Aorta (tissue), 5 donors: Measurements from ENCODE around the gene BHLHA15. TPM values are rescaled to one million over a fixed set of nuclear protein-coding genes. Genes with fewer than 3 reads are reported as not detected.

Experiments used
- ATAC-seq: fragments of 200-7000 bp; cut with Tn5 transposase; one replicate; pipeline ENCODE4 v1.9.1; 2022; ENCODE audit warnings: moderate library complexity; ENCODE audit not compliant: low FRiP score
- DNase-seq, 2 donors: peaks; one replicate each; pipeline ENCODE4 v3.0.0-alpha.2; 2020
- H3K27ac ChIP-seq, 2 donors: one replicate each; pipeline ENCODE4 v1.5.1; 2013; ENCODE audit warnings: low read length in 2 of 2, mild to moderate bottlenecking in 2 of 2, moderate library complexity in 2 of 2, control low read depth in 1 of 2, inconsistent platforms in 1 of 2, low read depth in 1 of 2
- H3K27me3 ChIP-seq, 2 donors: one replicate each; pipeline ENCODE4 v1.6.1; 2013; ENCODE audit warnings: control low read depth in 1 of 2, low read length in 1 of 2, mild to moderate bottlenecking in 1 of 2, moderate library complexity in 1 of 2; ENCODE audit not compliant: insufficient read depth in 2 of 2, control insufficient read depth in 1 of 2
- H3K36me3 ChIP-seq, 2 donors: one replicate each; pipeline ENCODE4 v1.6.1; 2013; ENCODE audit warnings: control low read depth in 1 of 2, low read length in 1 of 2, mild to moderate bottlenecking in 1 of 2; ENCODE audit not compliant: insufficient read depth in 2 of 2, control insufficient read depth in 1 of 2
- H3K4me1 ChIP-seq, 2 donors: one replicate each; pipeline ENCODE4 v1.6.1; 2013; ENCODE audit warnings: low read length in 2 of 2, control low read depth in 1 of 2, mild to moderate bottlenecking in 1 of 2, moderate library complexity in 1 of 2; ENCODE audit not compliant: insufficient read depth in 2 of 2, control insufficient read depth in 1 of 2
- H3K4me3 ChIP-seq, 2 donors: one replicate each; pipeline ENCODE4 v1.5.1; 2013; ENCODE audit warnings: low read length in 2 of 2, control low read depth in 1 of 2, mild to moderate bottlenecking in 1 of 2
- H3K9me3 ChIP-seq: one replicate; pipeline ENCODE4 v1.6.1; 2013; ENCODE audit warnings: mild to moderate bottlenecking, low read length; ENCODE audit not compliant: control insufficient read depth
- WGBS, 2 donors: extraction: QIAGEN DNeasy Blood & Tissue Kit; methylation state at CpG; one replicate each; pipeline ENCODE4 v1.1.7; 2013; 5-methylcytosine and 5-hydroxymethylcytosine counted together
- intact Hi-C, 2 donors: fragments of 100-400 bp; cut with DNase I; formaldehyde crosslinking; loops; one replicate each; pipeline versions ENCODE4 v1.14.2 to v1.15.0; 2022
- polyA plus RNA-seq, 2 donors: library from polyadenylated mRNA; stranded (reverse); fragments of 200-250 nt; gene quantifications; one replicate each; pipeline ENCODE4 v1.2.3, GENCODE V29; 2013
- total RNA-seq, 2 donors: library from RNA; stranded (reverse); fragmentation: NEBNext Ultra II Directional; extraction: Animal tissue kit (Norgen Biotek cat#: 25700); gene quantifications; one replicate each; pipeline ENCODE4 v1.2.1, GENCODE V29; 2021
- donor health status: healthy with polysubstance abuse.
- donor health status: Bipolar disorder and iron deficiency.
- donor health status: DM: no; HTN: no; CAD: no.
- donor health status: DM: no; HTN: no; CAD: no.
- donor health status: DM: yes; HTN: yes; CAD: no.

BHLHA15 gene
- total and polyA plus RNA-seq, 4 donors: 0.36 TPM; not detected in 3

DNA sequence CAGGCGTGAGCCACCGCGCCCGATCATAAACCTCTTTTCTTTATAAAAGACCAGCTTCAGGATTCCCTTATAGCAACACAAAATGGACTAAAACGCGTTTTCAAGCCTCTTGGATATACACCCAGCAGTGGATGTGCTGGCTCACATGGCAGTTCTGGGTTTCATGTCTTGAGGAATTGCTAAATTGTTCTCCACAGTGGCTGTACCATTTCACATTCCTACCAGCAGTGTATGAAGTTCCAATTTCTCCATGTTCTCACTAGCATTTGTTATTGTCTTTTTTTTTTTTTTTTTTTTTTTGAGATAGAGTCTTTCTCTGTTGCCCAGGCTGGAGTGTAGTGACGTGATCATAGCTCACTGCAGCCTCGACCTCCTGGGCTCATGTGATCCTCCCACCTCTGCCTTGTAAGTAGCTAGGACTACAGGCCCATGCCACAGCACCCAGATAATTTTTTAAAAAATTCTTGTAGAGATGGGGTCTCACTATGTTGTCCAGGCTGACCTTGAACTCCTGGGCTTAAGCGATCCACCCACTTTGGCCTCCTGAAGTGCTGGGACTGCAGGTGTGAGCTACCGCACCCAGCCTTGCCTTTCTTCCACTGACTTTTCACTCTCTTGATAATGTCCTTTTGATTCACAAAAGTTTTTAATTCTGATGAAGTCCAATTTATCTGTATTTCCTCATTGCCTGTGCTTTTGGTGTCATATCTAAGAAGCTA, 23.3 kb downstream of the BHLHA15 start:
- intact Hi-C loops: no loop called here
- Histone ChIP-seq H3K4me1 (no peaks in the 10 kb centered on the region), H3K27ac (no peak overlapping the region), H3K27me3 (no peaks in the 10 kb centered on the region), H3K36me3 (no peaks in the 10 kb centered on the region), H3K4me3 (no peak overlapping the region), H3K9me3 (no peaks in the 10 kb centered on the region)
- ATAC-seq (no peak), DNase-seq (no peak)
- WGBS, 2 donors: 92 to 93% methylated on average over 10 of the region's 10 CpGs

DNA sequence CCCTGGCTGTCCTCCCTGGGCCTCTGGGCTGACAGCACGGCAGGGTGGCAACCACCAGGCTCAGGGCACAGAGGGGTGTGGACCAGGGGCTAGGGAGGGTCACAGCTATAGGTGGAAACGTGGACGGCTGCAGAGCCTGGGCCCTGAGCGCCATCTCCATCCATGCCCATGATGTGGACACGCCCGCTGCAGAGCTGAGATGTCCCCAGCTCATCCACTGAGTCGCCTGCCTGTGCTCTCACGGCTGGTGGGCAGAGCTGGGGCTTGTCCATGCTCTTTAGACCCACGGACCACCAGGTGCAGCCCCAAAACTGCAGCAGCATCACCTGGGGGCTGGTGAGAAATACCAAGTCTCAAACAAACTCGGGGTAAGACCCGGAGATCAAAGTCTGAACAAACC, 24.7 kb downstream of the BHLHA15 start:
- no peak overlapping the region for H3K4me3 ChIP-seq
- 94% methylated on average over 11 of the region's 11 CpGs for WGBS, 2 donors
- H3K9me3 ChIP-seq: no peaks in the 10 kb centered on the region
- intact Hi-C loops: no loop called here
- H3K4me1 ChIP-seq: no peaks in the 10 kb centered on the region
- no peak for DNase-seq
- ATAC-seq: no peak
- H3K27me3 ChIP-seq: no peaks in the 10 kb centered on the region
- no peak overlapping the region for H3K27ac ChIP-seq
- H3K36me3 ChIP-seq: no peaks in the 10 kb centered on the region

DNA sequence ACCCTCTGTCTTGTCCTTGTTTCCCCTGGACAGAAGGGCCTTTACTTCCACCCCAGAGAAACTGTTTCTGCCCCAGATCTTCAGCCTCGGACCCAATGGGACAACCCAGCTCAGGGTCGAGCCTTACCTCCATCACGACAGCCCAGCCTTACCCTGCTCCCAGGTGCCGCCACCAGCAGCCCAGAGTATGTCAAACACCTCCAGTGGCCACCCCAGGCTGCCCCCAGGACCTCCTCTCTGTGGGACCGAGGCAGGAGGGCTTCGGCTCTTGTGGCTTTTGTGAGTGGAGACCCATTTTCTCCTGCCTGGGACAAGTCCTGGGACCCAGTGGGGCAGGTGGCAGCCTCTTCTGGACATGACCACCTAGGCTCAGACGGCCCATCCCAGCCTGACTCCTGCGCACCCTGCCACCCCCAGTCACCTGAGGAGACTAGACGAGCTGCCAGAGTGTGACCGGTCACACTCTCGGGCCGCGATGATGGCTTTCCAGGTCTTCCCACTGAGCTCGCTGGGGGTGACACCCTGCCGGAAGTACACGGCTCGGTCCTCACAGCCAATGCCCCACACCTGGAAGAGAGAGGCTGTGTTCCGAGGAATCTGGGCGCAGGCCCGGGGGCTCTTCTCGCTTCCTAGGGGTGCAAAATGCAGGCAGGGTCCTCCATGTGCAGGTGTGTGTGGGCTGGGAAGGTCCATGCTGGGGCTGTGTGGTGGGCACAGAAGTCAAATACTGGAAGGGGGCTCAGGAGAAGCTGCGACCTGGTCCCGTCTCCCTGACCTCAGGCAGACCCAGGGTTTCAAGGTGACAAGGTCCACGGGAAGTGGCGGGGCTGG, 25.3 kb downstream of the BHLHA15 start:
- Histone ChIP-seq H3K27me3 (no peaks in the 10 kb centered on the region), H3K36me3 (no peaks in the 10 kb centered on the region), H3K4me3 (no peak overlapping the region), H3K4me1 (no peaks in the 10 kb centered on the region), H3K9me3 (no peaks in the 10 kb centered on the region), H3K27ac (no peak overlapping the region)
- WGBS, 2 donors: 92 to 96% methylated on average over 25 of the region's 25 CpGs
- no peak for DNase-seq
- intact Hi-C loops: no loop called here
- ATAC-seq: no peak

DNA sequence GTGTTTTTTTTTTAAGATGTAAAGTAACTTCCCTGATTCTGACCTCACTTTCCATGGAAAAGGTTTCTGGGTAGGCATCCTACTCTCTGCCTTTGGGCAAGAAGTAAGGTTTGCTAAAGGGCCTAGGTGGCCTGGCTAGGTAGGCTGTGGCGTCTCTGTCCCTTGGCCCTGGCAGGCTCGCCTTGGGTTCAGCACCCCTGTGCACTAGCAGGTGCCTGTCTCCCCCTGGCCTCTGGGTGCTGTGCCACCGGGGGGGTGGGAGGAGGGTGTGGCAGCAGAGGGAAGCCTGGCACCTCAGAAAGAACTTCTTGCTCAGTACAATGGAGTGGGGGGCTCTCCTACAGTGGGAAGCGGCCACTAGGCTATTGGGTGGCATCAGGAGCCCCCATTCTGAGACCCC, 26.8 kb downstream of the BHLHA15 start:
- Histone ChIP-seq H3K9me3 (no peaks in the 10 kb centered on the region), H3K4me1 (no peaks in the 10 kb centered on the region), H3K36me3 (no peaks in the 10 kb centered on the region), H3K27me3 (no peaks in the 10 kb centered on the region), H3K4me3 (no peak overlapping the region), H3K27ac (no peak overlapping the region)
- DNase-seq (no peak), ATAC-seq (no peak)
- 94 to 95% methylated on average over 4 of the region's 4 CpGs for WGBS, 2 donors
- intact Hi-C loops: no loop called here

DNA sequence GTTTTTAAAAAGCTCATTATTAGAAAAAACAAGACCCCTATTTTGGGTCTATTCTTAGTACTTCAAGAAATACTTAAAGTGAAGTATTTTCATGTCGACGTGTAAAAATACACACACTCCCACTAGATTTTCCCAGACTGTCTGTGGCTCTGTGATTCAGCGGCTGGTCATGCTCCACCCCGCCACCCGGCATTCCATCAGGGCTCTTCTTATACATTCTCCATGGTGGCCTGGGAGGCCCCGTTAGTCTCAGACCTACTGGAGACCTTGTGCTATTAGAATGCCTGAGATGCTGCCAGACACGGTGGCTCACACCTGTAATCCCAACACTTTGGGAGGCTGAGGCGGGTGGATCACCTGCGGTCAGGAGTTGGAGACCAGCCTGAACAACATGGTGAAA, 27.7 kb downstream of the BHLHA15 start:
- no peaks in the 10 kb centered on the region for H3K27me3 ChIP-seq
- no peak overlapping the region for H3K4me3 ChIP-seq
- no peak overlapping the region for H3K27ac ChIP-seq
- H3K9me3 ChIP-seq: no peaks in the 10 kb centered on the region
- 65 to 77% methylated on average over 9 of the region's 9 CpGs for WGBS, 2 donors
- no peak for DNase-seq
- no peak for ATAC-seq
- intact Hi-C loops: no loop called here
- H3K4me1 ChIP-seq: no peaks in the 10 kb centered on the region
- H3K36me3 ChIP-seq: peaks cover 0 to 1% of the 10 kb centered on the region in 2 donors

DNA sequence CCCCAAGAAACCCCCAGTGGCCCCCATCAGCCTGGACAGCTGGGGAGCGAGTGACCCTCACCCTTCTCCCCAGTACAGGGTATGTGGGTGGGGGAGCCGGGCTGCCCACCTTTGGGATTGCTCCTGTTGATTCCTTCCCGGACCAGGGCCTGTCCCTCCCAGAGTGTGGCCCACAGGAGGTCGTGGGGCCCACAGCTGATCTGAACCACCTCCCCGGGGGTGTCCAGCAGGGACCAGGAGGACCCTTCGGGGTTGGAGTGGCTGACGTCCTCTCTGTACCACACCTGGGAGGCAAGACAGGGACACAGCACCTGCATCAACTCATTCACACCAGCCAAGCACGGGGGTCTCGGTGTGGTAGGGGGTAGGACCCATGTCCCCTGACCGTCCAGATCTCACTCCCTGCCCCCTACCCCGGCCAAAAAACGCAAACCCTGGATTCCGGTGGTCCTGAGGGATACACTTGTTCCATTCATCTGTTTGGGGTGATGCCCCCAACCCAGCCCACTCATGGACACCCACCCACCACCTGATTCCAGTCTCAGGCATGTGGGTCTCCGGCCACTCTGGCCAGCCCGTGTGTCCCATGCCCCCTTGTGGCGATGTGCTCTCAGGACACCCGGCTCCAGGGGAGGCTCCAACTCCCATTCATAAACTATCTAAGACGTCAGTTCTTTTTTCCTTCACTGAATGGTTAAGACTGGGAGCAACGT, 29.9 kb downstream of the BHLHA15 start:
- DNase-seq (peak; percentile 55 to 75), ATAC-seq (no peak)
- Histone ChIP-seq H3K9me3 (no peaks in the 10 kb centered on the region), H3K4me3 (no peak overlapping the region), H3K4me1 (no peaks in the 10 kb centered on the region), H3K27ac (no peak overlapping the region), H3K36me3 (peaks cover 0 to 5% of the 10 kb centered on the region in 2 donors), H3K27me3 (no peaks in the 10 kb centered on the region)
- intact Hi-C loops: loop anchor here in 1 of 2 donors (10.0 kb wide), 1 partner anchor 46 kb away; no protein-coding TSS in a partner anchor
- 70 to 71% methylated on average over 19 of the region's 19 CpGs for WGBS, 2 donors

DNA sequence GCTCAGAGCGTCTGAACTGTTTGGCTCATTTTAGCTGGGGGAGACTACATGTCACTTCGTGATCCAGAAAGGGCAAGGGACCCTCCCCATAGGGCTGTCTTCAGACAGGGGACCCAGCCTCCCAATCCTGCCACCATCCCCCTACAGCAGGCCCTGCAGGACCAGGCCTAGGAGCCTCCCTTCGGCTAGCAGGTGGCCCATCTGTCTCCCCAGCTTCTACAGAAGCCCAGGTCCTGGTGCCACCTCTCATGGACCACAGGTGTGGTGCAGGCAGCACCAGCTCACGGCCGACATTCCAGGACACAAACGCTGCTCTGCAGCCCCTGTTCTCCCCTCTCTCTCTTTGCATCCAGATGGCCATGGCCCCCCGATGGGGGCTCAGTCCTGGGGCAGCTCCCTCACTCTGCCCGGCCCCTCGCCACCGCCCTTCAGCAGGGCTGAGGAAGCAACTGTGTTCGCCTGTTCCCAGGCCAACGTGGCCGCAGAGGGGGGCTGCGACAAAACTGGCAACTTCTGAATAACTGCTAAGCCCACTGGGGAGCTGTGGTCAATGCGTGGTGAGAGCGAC, 30.5 kb downstream of the BHLHA15 start:
- H3K27ac ChIP-seq: no peak overlapping the region
- ATAC-seq: no peak
- intact Hi-C loops: loop anchor here in 1 of 2 donors (10.0 kb wide), 1 partner anchor 47 kb away; no protein-coding TSS in a partner anchor

DNA sequence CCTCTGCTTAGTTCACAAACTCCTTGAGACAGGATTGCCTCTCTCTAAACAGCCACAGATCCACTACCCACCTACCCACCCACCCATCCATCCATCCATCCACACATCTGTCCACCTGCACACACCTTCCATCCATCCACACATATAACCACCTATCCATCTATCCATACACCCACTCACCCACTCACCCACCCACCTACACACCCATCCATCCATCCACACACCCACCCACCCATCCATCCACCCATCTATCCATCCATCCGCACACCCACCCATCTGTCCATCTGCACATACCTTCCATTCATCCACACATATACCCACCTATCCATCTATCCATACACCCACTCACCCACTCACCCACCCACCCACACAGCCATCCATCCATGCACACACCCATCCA, 31.1 kb downstream of the BHLHA15 start:
- intact Hi-C loops: loop anchor here in 1 of 2 donors (10.0 kb wide), 1 partner anchor 48 kb away; no protein-coding TSS in a partner anchor
- no peaks in the 10 kb centered on the region for H3K27me3 ChIP-seq
- no peaks in the 10 kb centered on the region for H3K9me3 ChIP-seq
- H3K27ac ChIP-seq: no peak overlapping the region
- no peak overlapping the region for H3K4me3 ChIP-seq
- peaks cover 0 to 5% of the 10 kb centered on the region in 2 donors for H3K36me3 ChIP-seq
- no peaks in the 10 kb centered on the region for H3K4me1 ChIP-seq
- no peak for ATAC-seq
- no peak for DNase-seq
- WGBS, 2 donors: 74 to 97% methylated on average over 1 of the region's 1 CpG

More for the DNA sequence above, 30.5 kb downstream of the BHLHA15 start:
- H3K9me3 ChIP-seq: no peaks in the 10 kb centered on the region
- no peak for DNase-seq
- no peaks in the 10 kb centered on the region for H3K4me1 ChIP-seq
- peaks cover 0 to 5% of the 10 kb centered on the region in 2 donors for H3K36me3 ChIP-seq
- no peak overlapping the region for H3K4me3 ChIP-seq
- 85% methylated on average over 16 of the region's 16 CpGs for WGBS, 2 donors
- H3K27me3 ChIP-seq: no peaks in the 10 kb centered on the region
